HUES64 (cell line): ENCODE data around the gene DCBLD1.
"Not testable (repeated sequence)": the region's sequence is repeated elsewhere in the genome, so short reads cannot be mapped to it uniquely, and the experiment has no call there.

ENCODE experiments used
- H3K27ac ChIP-seq: 2 replicates; pipeline ENCODE4 v1.7.0; 2013; ENCODE audit warnings: low read depth, low read length, inconsistent platforms
- H3K27me3 ChIP-seq: 2 replicates; pipeline ENCODE4 v1.6.1; 2013; ENCODE audit warnings: mild to moderate bottlenecking, low read length; ENCODE audit not compliant: insufficient read depth
- H3K36me3 ChIP-seq: 2 replicates; pipeline ENCODE4 v1.6.1; 2013; ENCODE audit warnings: mild to moderate bottlenecking, low read length; ENCODE audit not compliant: insufficient read depth
- H3K4me1 ChIP-seq: 2 replicates; pipeline ENCODE4 v1.6.1; 2013; ENCODE audit warnings: mild to moderate bottlenecking, low read length, moderate library complexity; ENCODE audit not compliant: insufficient read depth
- H3K4me3 ChIP-seq: 2 replicates; pipeline ENCODE4 v1.5.1; 2013; ENCODE audit warnings: mild to moderate bottlenecking, low read length, moderate library complexity
- H3K9ac ChIP-seq: 2 replicates; pipeline ENCODE4 v1.6.1; 2013; ENCODE audit warnings: mild to moderate bottlenecking, low read depth, low read length
- H3K9me3 ChIP-seq: 2 replicates; pipeline ENCODE4 v1.6.1; 2013; ENCODE audit warnings: low read depth, low read length; ENCODE audit not compliant: insufficient read depth
- WGBS: fragments of 150-250, 120-280 bp; methylation state at CpG from one replicate; pipeline ENCODE4 v1.1.7; 2013; ENCODE audit warnings: missing lambda C conversion rate; 5-methylcytosine and 5-hydroxymethylcytosine counted together

Gene DCBLD1

DNA sequence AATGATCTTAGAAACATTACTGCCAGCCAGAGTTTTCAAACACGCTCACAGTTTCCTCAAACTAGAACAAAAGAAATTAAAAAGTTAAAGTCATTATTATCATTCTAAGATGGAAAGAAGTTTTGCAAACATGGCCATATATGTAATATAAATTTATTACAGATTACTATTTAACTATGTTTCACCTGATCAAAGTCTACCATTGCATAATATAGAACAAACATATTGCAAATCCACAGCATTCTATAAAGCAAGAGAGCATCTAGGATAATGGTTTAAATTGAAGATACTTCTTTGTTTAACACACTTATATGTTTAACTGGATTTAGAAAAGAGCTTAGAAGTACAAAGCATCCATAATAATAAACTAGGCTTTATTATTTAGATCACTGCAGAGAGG, 26.2 kb upstream of the DCBLD1 start:
- Histone ChIP-seq H3K4me1 (0 out of 2 replicates have a peak, but pooled peaks cover 3% of the 10 kb centered on the region), H3K36me3 (no peaks in the 10 kb centered on the region), H3K27me3 (no peaks in the 10 kb centered on the region), H3K27ac (no peak overlapping the region), H3K9ac (no peak overlapping the region), H3K9me3 (no peaks in the 10 kb centered on the region), H3K4me3 (no peak overlapping the region)
- WGBS: no CpG with 5 or more reads among the region's 1 CpG

GRCh38 chr6:117456998-117457397, 25.5 kb upstream of the DCBLD1 start:
- Histone ChIP-seq H3K4me3 (no peak overlapping the region), H3K36me3 (no peaks in the 10 kb centered on the region), H3K9me3 (no peaks in the 10 kb centered on the region), H3K9ac (no peak overlapping the region), H3K27ac (no peak overlapping the region), H3K27me3 (no peaks in the 10 kb centered on the region), H3K4me1 (no peaks in the 10 kb centered on the region)
- WGBS: 100% methylated on average over 1 of the region's 5 CpGs

- Histone ChIP-seq H3K9ac (no peak overlapping the region), H3K4me3 (no peak overlapping the region), H3K36me3 (no peaks in the 10 kb centered on the region), H3K27ac (no peak overlapping the region), H3K9me3 (no peaks in the 10 kb centered on the region), H3K27me3 (no peaks in the 10 kb centered on the region), H3K4me1 (no peaks in the 10 kb centered on the region)
- WGBS: 71% methylated on average over 2 of the region's 2 CpGs
Measured at GRCh38 chr6:117459204-117459944, 23.1 kb upstream of the DCBLD1 start.

DNA sequence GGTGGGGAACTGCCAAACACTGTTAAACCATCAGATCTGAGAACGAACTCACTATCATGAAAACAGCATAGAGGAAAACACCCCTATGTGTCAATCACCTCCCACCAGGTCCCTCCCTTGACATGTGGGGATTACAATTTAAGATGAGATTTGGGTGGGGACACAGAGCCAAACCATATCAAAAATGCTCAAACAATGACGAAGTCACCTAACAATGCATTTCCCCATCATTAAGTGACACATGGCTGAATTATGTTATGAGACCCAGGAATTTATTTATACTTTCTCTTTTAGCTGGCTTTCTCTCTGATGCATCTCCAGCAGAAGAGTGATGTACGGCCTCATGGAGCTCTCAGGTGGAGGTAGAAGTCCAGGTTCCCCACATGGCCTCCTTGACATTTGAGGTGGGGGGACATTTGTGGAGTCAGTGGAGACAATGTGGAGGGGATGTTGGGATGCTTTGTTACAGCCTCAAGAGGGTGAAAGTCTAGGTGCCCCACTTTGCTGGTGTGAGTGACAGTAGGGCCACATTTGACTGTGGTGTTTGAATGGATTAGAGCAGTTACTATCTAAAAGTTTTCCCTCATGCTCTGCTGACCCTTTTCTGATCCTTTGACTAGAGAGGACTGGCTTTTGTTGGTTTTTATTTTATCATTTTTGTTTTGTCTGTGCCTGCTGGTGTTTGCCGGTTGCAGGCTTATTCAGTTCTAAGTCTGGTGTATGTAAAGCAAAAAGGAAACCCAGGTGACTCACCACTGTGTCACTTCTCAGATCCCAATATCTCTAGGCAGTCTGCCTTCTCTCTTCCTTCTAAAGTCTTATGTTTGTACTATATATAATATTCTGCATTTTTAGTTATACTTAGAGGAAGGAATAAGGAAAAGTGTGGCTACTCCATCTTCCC, 18.5 kb upstream of the DCBLD1 start:
- Histone ChIP-seq H3K27ac (no peak overlapping the region), H3K27me3 (no peaks in the 10 kb centered on the region), H3K9me3 (no peaks in the 10 kb centered on the region), H3K36me3 (no peaks in the 10 kb centered on the region), H3K4me1 (no peaks in the 10 kb centered on the region), H3K4me3 (no peak overlapping the region), H3K9ac (no peak overlapping the region)
- 98% methylated on average over 3 of the region's 4 CpGs for WGBS

DNA sequence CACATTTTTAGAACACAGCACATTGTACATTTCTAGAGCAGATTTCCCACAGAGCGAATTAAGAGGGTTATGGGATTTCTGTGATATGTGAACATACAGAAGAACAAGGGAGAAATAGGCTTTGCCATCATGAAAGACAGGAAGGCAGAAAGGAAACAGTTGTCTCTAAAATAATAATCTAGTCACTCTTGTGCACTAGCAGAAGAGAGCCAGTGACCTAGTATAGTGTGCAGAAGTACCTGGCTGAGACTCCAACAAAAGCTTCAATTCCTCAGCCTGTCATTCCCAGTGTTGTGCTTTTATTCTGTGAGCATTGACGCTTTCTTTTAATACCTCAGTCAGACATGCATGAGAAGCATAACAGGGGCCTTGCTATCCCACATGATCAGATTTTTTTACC, 17.8 kb upstream of the DCBLD1 start:
- H3K27ac ChIP-seq: no peak overlapping the region

DNA sequence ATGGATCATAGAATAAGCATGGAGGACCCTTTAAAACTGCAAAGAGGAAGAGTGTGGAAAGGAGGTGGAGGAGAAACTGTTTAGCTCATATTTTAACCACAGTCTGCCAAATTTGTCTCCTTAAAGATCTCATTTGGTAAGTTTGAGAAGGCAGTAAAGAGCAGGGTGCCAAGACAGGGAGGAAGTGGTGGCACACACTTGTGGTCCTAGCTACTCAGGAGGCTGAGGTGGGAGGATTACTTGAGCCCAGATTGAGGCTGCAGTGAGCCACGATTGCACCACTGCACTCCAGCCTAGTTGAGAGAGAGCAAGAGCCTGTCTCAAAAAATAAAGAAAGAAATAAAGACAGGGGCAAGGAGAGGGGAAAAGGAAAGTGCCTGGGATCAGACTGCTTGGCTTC, 16.8 kb upstream of the DCBLD1 start:
- Histone ChIP-seq H3K36me3 (no peaks in the 10 kb centered on the region), H3K27me3 (no peaks in the 10 kb centered on the region), H3K9ac (no peak overlapping the region), H3K4me1 (no peaks in the 10 kb centered on the region), H3K27ac (no peak overlapping the region), H3K4me3 (no peak overlapping the region), H3K9me3 (no peaks in the 10 kb centered on the region)
- 56% methylated on average over 1 of the region's 1 CpG for WGBS

More for the DNA sequence above, 17.8 kb upstream of the DCBLD1 start:
- Histone ChIP-seq H3K27me3 (no peaks in the 10 kb centered on the region), H3K4me1 (no peaks in the 10 kb centered on the region), H3K4me3 (no peak overlapping the region), H3K36me3 (no peaks in the 10 kb centered on the region), H3K9me3 (no peaks in the 10 kb centered on the region), H3K9ac (no peak overlapping the region)
- 81% methylated on average over 2 of the region's 2 CpGs for WGBS

DNA sequence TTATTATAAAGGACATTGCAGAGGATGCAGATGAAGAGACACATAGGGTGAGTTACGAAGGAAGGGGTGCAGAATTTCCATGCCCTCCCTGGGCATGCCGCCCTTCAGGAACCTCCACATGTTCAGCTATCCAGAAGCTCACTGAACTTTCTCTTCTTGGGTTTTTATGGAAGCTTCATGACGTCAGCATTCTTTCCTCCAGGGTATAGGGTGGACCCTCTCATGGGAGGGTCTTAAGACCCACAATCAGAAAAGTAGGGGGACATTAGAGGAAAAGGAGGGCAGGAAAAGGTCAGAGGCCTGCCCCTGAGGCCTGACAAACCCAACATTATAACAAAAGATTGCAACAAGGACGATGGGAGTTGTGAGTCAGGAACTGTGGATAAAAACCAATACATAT, 14.6 kb upstream of the DCBLD1 start:
- Histone ChIP-seq H3K9ac (no peak overlapping the region), H3K27me3 (no peaks in the 10 kb centered on the region), H3K27ac (no peak overlapping the region), H3K4me1 (no peaks in the 10 kb centered on the region), H3K9me3 (no peaks in the 10 kb centered on the region), H3K4me3 (no peak overlapping the region), H3K36me3 (no peaks in the 10 kb centered on the region)
- WGBS: 94% methylated on average over 3 of the region's 4 CpGs

DNA sequence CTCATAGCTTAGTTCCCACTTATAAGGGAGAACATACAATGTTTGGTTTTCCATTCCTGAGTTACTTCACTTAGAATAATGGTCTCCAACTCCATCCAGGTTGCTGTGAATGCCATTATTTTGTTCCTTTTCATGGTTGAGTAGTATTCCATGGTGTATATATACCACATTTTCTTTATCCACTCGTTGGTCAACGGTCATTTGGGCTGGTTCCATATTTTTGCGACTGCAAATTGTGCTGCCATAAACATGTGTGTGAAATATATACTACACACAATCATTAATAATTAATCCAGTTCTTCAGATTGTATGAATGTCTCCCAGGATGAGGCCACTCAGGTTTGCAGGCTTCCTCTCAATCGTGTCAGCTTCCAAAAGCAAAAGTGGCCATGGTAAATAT, 13.9 kb upstream of the DCBLD1 start:
- H3K27me3 ChIP-seq, H3K9ac ChIP-seq, H3K27ac ChIP-seq, H3K9me3 ChIP-seq, H3K36me3 ChIP-seq, H3K4me1 ChIP-seq, H3K4me3 ChIP-seq: not testable (repeated sequence)
- 97% methylated on average over 1 of the region's 4 CpGs for WGBS

GRCh38 chr6:117469356-117469755, 13.1 kb upstream of the DCBLD1 start:
- 94% methylated on average over 3 of the region's 4 CpGs for WGBS
- no peak overlapping the region for H3K9ac ChIP-seq

GRCh38 chr6:117469791-117470190, 12.7 kb upstream of the DCBLD1 start:
- no peaks in the 10 kb centered on the region for H3K36me3 ChIP-seq
- H3K27me3 ChIP-seq: no peaks in the 10 kb centered on the region
- no peaks in the 10 kb centered on the region for H3K9me3 ChIP-seq
- no peaks in the 10 kb centered on the region for H3K4me1 ChIP-seq
- no peak overlapping the region for H3K4me3 ChIP-seq
- 93% methylated on average over 3 of the region's 3 CpGs for WGBS
- H3K27ac ChIP-seq: no peak overlapping the region
- H3K9ac ChIP-seq: no peak overlapping the region

More at GRCh38 chr6:117469356-117469755, 13.1 kb upstream of the DCBLD1 start:
- Histone ChIP-seq H3K4me3 (no peak overlapping the region), H3K36me3 (no peaks in the 10 kb centered on the region), H3K4me1 (no peaks in the 10 kb centered on the region), H3K9me3 (no peaks in the 10 kb centered on the region), H3K27me3 (no peaks in the 10 kb centered on the region), H3K27ac (no peak overlapping the region)

DNA sequence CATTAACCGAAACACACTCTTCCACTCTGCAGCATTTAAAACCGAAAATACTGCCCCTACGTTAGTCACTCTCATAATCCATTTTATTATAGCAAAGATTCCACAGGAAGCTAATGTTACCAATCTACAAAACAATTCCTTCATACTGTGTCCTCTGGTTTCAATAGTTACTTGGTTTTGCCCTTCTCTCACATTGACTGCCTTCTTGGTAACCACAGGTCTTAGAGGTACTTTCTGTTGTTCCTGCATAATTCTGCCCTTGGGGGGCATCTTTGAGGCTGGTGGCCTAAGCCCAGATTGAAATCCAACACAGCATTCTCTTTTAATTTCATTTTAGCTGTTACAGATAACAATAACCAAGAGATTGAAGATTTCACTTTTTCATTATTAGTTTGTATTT, 9.8 kb upstream of the DCBLD1 start:
- 93% methylated on average over 3 of the region's 3 CpGs for WGBS
- Histone ChIP-seq H3K9ac (no peak overlapping the region), H3K36me3 (no peaks in the 10 kb centered on the region), H3K27me3 (no peaks in the 10 kb centered on the region), H3K9me3 (no peaks in the 10 kb centered on the region), H3K4me1 (no peaks in the 10 kb centered on the region), H3K4me3 (no peak overlapping the region), H3K27ac (no peak overlapping the region)
